G401 (cell line): ENCODE data around the gene DBH. TPM values are rescaled to one million over a fixed set of nuclear protein-coding genes. Genes with fewer than 3 reads are reported as not detected.
"Not testable (repeated sequence)": the region's sequence is repeated elsewhere in the genome, so short reads cannot be mapped to it uniquely, and the experiment has no call there.

Experiments
- DNase-seq: peaks from one replicate; pipeline ENCODE4 v3.0.0-alpha.2; 2015; ENCODE audit warnings: low spot score
- in situ Hi-C: cut with HindIII; loops from 2 replicates; pipeline ENCODE4 v1.10.0; 2016; ENCODE audit warnings: low sequenced_read_pairs, mixed read lengths
- total RNA-seq: library from RNA; depleted of rRNA; stranded (reverse); fragments of >200 nt; shearing (Covaris generic); gene quantifications from 2 replicates; pipeline ENCODE4 v1.2.3, GENCODE V29; 2014

DBH gene
- total RNA-seq, 1 experiment from 2014 or later = not detected

GRCh38 chr9:133616643-133617405, 19.3 kb upstream of the DBH start:
- in situ Hi-C loops = no loop called here
- no peak for DNase-seq

- DNase-seq = no peak
- in situ Hi-C loops = no loop called here
These were observed 17.4 kb upstream of the DBH start for GRCh38 chr9:133618726-133619125.

GRCh38 chr9:133619791-133620190, 16.4 kb upstream of the DBH start:
- no peak for DNase-seq
- in situ Hi-C loops = no loop called here

- DNase-seq = no peak
- in situ Hi-C loops = no loop called here
These were observed 14.4 kb upstream of the DBH start for GRCh38 chr9:133621725-133622267.

- no peak for DNase-seq
- in situ Hi-C loops = no loop called here
These were observed 13.6 kb upstream of the DBH start for GRCh38 chr9:133622555-133622954.

- DNase-seq, in situ Hi-C loops: not testable (repeated sequence)
These were observed 10.2 kb upstream of the DBH start for GRCh38 chr9:133626008-133626407.

- in situ Hi-C loops = no loop called here
- DNase-seq = no peak
These were observed 8.8 kb upstream of the DBH start for GRCh38 chr9:133627341-133627740.

- in situ Hi-C loops = no loop called here
- DNase-seq = no peak
These were observed 7.4 kb upstream of the DBH start for GRCh38 chr9:133628766-133629165.

- no peak for DNase-seq
- in situ Hi-C loops = no loop called here
These were observed 6.7 kb upstream of the DBH start for GRCh38 chr9:133629221-133630110.

- in situ Hi-C loops = no loop called here
- no peak for DNase-seq
These were observed 5.1 kb upstream of the DBH start for GRCh38 chr9:133631111-133631510.

- no peak for DNase-seq
- in situ Hi-C loops = no loop called here
These were observed 3.1 kb upstream of the DBH start for GRCh38 chr9:133632806-133633680.

GRCh38 chr9:133633681-133634080, 2.5 kb upstream of the DBH start:
- in situ Hi-C loops = no loop called here
- no peak for DNase-seq

GRCh38 chr9:133634081-133634691, 2.0 kb upstream of the DBH start:
- DNase-seq = no peak
- in situ Hi-C loops = no loop called here

- no peak for DNase-seq
- in situ Hi-C loops = no loop called here
These were observed 1.1 kb upstream of the DBH start for GRCh38 chr9:133635098-133635497.

GRCh38 chr9:133636902-133637301, 739 bp downstream of the DBH start:
- in situ Hi-C loops = no loop called here
- no peak for DNase-seq

GRCh38 chr9:133637451-133638055, 1.4 kb downstream of the DBH start:
- no peak for DNase-seq
- in situ Hi-C loops = no loop called here

GRCh38 chr9:133638076-133638475, 1.9 kb downstream of the DBH start:
- DNase-seq = no peak
- in situ Hi-C loops = no loop called here

- in situ Hi-C loops = no loop called here
- DNase-seq = no peak
These were observed 2.5 kb downstream of the DBH start for GRCh38 chr9:133638711-133639110.
